ENCODE results near the gene GMEB2.
"Not testable (repeated sequence)": the region's sequence is repeated elsewhere in the genome, so short reads cannot be mapped to it uniquely, and the experiment has no call there.

Gene GMEB2

GRCh38 chr20:63573647-63574131, 53.2 kb downstream of the GMEB2 start:
- peak overlapping the region; percentile 54 for H3K4me3 ChIP-seq (ENCODE audit: low read depth, low read length)

DNA sequence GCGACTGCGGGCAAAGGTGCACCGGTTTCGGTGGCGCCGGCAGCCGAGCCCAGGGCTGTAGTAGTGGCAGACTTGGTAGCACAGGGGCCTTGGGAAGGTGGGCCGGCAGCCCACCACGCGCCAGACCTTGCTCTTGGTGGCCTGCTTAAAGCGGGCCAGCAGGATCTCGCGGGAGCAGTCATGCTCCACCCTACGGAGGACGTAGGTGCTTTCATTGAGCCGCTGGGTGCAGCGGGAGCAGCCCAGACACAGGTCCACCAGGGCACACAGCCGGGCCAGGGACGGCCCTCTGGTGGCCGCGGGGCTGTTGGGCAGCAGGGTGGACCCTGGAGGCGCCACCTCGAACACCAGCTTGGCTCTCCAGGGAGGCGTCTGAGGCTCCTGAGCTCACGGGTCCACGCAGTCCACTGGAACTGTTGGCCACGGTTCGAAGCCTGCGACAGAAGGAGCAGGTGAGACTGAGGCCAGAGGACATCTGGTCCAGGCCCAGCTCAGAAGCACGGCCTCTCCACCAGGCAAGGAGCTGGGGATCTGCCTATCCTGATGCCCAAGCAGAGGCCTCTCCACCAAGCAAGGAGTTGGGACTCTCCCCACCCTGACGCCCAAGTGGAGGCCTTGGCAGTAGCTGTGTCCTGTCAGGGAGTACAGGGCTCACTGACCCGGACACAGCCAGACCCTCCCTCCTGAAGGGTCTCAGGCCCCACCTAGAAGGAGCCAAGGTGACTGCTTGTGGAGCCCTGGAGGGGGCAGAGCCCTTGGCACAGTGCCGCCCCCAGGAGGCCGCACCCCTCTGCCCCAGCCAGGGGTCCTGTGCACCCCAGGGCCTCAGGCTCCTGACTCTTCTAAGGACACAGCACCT, 53.9 kb downstream of the GMEB2 start:
- peak overlapping the region; percentile 54 for H3K4me3 ChIP-seq (ENCODE audit: low read depth, low read length)

GRCh38 chr20:63572071-63572787, 54.7 kb downstream of the GMEB2 start:
- H3K4me3 ChIP-seq (ENCODE audit: low read depth, low read length), result no peak overlapping the region

- not testable (repeated sequence) for H3K4me3 ChIP-seq (ENCODE audit: low read depth, low read length)
These were observed 55.8 kb downstream of the GMEB2 start for GRCh38 chr20:63571087-63571478.

- no peak overlapping the region for H3K4me3 ChIP-seq (ENCODE audit: low read depth, low read length)
These were observed 56.4 kb downstream of the GMEB2 start for GRCh38 chr20:63570281-63571086.

DNA sequence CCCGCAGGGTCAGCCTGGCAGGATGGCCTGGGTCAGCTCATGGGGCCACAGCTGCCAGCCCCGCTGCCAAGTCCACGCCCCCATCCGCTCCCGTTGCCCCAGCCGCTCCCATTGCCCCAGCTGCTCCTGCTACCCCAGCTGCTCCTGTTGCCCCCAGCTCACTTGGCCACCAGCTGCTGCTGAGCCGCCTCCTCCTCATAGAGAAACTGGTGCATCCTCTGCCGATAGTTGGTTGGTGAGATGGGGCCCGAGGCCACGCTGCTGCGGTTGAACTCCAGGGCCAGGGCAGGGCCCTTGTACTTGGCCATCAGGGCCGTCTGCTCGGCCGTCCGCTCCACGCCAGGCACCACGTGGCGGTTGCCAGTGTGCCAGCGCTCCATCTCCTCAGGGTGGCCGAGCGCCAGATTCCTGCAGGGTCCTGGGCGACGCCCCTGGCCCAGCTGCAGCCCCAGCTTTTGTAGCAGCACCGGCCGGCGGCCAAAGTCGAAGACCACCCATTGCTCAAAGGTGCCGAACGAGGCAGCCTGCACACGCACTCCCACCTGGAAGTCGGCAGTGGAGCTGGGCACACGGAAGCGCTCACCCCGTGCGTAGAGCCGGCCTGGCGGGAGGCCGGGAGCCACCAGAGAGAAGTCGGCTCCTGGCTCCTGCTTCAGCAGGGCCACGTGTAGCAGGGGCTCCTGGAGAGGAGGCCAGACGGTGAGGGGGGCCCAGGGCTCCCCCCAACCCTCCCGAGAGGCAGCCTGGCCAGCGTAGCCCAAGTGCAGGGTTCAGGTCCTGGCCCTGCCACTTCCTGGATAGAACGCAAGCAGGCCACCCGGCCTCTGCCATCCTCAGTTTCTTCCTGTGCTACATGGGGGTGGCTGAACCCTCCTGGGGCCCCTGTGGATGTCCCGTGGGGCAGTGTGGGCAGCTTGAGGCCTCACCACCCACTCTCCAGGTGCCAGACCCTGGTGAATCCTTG, 57.6 kb downstream of the GMEB2 start:
- no peak overlapping the region for H3K4me3 ChIP-seq (ENCODE audit: low read depth, low read length)

- H3K4me3 ChIP-seq (ENCODE audit: low read depth, low read length), result no peak overlapping the region
These were observed 58.5 kb downstream of the GMEB2 start for GRCh38 chr20:63568170-63568981.

DNA sequence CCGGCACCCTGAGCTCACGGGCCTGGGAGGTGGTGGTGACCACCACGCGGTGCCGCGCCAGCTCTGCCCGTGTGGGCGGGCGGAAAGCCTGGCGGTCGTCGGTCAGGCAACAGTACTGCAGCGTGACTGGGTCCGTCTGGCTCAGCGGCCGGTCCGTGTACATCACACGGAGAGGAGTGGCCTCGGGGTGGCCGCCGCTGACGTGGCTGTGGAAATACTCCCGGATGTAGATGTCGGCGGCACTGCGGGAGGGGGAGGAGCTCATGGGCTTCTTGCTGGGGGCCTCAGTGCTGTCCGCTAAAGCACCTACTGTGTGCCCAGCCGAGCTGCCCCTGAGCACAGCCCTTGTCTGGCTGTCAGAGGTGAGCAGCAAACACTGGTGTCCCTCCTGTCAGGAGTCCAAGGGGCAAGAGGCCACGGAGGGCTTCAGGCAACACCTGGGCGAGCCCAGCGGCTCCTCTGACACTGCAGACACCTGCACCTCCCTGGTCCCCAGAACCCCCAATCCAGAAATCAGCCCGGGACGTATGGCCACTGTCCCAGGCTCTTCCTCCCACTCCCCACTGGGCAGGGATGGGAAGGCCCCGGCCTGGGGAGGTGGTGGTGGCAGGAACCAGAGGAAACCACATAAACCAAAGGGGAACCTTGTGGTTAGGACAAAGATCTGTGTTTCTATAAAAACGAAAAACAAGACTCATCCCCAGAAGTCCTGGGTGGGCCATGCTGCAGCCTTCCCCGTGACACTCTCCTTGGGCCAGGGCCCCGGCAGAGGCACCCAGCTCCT, 59.3 kb downstream of the GMEB2 start:
- no peak overlapping the region for H3K4me3 ChIP-seq (ENCODE audit: low read depth, low read length)

DNA sequence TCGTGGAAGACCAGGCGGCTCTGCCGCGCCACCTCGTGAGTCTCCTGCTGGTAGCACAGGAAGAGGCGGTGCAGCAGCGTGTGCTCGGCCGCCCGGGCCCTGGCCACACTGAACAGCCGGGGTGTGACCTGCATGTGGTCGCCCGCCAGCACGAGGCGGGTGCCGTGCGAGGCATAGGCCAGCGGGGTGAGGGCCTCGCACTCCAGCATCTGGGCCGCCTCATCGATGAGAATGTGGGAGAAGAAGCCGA, 59.8 kb downstream of the GMEB2 start:
- no peak overlapping the region for H3K4me3 ChIP-seq (ENCODE audit: low read depth, low read length)

GRCh38 chr20:63566395-63567135, 60.3 kb downstream of the GMEB2 start:
- no peak overlapping the region for H3K4me3 ChIP-seq (ENCODE audit: low read depth, low read length)

DNA sequence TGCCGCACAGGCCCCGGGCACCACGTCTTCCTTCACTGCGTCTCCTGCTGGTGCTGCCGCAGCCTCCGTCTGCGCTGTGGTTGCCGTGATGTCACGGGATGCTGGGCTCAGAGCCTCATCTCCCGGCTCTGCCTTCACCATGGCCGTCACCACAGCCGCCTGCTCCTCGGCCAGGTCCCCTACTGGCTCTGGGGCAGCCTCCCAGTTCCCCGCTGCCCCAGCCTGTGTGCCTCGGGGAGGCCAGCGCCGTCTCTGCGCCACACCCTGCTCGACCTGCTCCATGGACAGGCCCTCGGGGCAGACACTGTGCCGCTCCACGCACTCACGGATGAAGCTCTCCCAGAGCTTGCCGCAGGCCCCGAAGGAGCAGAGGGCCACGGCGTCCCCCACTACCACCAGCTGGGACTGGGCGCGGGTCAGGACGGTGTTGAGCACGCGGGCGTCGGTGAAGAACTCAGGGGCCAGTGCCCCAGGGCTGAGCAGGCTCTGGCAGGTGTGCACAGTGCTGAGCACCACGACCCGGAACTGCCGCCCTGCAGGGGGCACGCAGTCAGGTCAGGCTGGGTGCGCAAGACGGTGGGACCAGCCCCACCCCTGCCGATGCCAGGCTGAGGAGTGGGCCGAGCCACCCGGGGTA, 61.1 kb downstream of the GMEB2 start:
- H3K4me3 ChIP-seq (ENCODE audit: low read depth, low read length), result no peak overlapping the region

DNA sequence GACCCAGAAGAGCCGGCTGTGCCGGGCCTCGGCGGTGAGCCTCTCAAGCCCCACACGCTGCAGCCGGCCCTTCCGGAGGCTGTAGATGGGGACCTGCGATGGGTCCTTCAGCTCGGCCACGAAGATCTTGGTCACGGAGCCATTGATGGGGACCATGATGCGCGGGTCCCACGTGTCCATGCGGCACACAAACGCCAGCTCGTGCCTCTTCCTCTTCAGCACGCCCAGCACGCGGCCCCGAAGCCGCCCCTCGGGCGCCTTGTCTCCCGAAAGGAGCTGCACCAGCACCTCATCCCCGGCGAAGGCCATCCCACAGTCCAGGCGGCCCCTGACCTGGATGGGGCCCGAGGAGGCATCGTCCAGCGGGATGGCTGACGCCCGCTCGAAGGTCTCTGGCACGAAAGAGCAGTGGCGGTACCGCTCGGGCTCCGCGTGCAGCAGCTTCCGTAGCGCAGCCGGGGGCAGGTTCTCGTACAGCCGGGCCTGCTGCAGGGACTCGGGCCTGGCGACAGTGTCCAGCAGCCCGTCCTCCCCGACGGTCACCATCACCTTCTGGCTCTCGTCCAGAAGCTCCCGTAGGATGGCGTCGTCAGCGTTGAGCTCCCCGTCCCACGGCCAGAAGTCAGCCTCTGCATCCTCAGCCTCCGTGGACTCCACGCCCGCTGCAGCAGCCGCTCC, 61.7 kb downstream of the GMEB2 start:
- no peak overlapping the region for H3K4me3 ChIP-seq (ENCODE audit: low read depth, low read length)

- no peak overlapping the region for H3K4me3 ChIP-seq (ENCODE audit: low read depth, low read length)
These were observed 62.7 kb downstream of the GMEB2 start for GRCh38 chr20:63564036-63564810.

DNA sequence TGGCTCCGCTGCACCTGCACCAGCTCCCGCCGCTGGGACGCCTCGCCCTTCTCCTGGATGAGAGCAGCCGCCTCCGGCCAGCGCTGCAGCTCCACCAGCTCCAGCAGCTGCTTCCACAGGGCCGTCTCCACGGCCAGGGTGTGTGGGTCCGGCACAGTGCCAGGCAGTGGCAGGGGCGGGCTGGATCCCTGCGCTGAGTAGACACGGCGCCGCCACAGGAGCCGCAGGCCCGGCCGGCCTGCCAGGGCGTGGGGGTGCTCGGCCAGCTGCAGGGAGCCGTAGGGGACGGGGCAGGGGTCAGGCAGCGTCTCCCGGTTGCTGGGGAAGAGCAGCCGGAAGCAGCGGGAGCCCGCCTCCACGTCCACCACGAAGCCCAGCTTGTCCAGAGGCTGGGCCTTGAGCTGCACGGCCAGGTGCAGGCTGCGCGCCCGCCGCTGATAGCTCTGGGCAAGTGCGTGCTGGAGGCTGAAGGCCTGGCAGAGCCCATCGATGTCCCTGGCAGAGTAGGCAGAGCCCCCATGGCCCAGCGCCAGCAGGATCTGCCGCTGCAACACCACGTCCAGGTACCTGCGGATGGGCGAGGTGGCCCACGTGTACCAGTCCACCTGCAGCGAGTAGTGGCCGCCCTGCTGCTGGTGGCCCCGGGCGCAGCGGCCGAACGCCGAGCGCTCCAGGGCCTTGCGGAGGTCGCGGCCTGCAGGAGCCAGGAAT, 63.5 kb downstream of the GMEB2 start:
- no peak overlapping the region for H3K4me3 ChIP-seq (ENCODE audit: low read depth, low read length)

DNA sequence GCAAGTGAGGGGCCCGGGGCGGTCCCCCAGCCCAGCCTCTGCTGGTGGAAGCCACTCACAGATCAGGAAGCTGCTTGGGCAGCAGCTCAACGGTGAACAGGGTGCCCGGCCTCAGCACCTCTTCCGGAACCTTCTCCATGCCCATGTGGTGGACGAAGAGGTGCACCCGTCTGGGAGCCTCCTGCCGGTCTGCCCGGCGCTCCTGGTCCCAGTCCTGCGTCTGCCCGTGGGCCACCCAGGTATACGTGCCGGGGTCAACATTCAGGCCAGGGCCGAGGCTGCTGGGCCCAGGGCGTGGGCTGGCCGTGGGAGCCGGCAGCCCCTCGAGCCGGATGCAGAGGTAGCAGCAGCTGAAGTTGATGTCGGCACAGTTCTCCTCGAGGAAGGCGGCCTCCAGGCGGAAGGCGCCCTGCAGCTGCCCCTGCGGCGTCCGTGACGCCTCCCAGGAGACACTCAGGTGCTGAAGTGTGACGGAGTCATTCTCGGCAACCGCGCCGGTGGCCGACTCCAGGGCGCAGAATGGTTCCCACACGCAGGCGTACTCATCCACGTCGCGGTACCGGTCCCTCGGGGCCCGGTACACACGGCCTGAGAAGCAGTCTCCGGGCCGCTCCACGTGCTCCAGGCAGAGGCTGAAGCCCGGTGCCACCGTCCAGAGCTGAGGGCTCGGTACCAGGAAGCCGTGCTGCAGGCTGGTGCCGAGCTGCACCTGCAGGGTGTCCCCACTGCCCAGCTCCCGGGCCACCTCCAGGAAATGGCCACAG, 64.3 kb downstream of the GMEB2 start:
- H3K4me3 ChIP-seq (ENCODE audit: low read depth, low read length), result no peak overlapping the region

Data from iPS-11a (cell line).